Measurements from ENCODE around the gene AOC1. TPM values are rescaled to one million over a fixed set of nuclear protein-coding genes. Genes with fewer than 3 reads are reported as not detected.

Gene AOC1
- total and polyA plus RNA-seq, 2 of the 4 experiments (the other 2 are of a cell fraction): not detected

- Histone ChIP-seq H2AK9ac (replicated peaks; ENCODE audit: low read depth, low read length, poor library complexity) (no peak overlapping the region), H2AK5ac (ENCODE audit: low read depth, low read length) (no peak overlapping the region), H4K91ac (ENCODE audit: insufficient read depth, low read depth, low read length) (no peak overlapping the region), H2BK5ac (ENCODE audit: low read depth, low read length, poor library complexity, severe bottlenecking) (no peak overlapping the region), H3K27ac (ENCODE audit: insufficient read depth, low read length) (no peak overlapping the region), H2AFZ (replicated peaks; ENCODE audit: low read length, poor library complexity) (no peak overlapping the region), H3K56ac (ENCODE audit: extremely low read depth, insufficient read depth, low read length) (no peak overlapping the region), H3K4ac (ENCODE audit: low read depth, low read length) (no peak overlapping the region), H3K9me1 (ENCODE audit: insufficient read depth, low read length) (no peaks in the 10 kb centered on the region), H3K18ac (ENCODE audit: low read depth, low read length) (no peak overlapping the region), H4K20me1 (ENCODE audit: insufficient read depth, low read length) (no peaks in the 10 kb centered on the region), H3K4me2 (ENCODE audit: low read depth, low read length) (no peak overlapping the region), H3K4me1 (ENCODE audit: control insufficient read depth, insufficient read depth, low read length) (peaks cover 4% of the 10 kb centered on the region; the same call in 1 of the 2 replicates), H3K4me3 (ENCODE audit: insufficient read depth, low read depth, low read length) (no peak overlapping the region), H4K5ac (ENCODE audit: low read depth, low read length) (no peak overlapping the region), H3K36me3 (ENCODE audit: control insufficient read depth, insufficient read depth, low read length) (no peaks in the 10 kb centered on the region), H3K9me3 (ENCODE audit: control insufficient read depth, insufficient read depth, low read length) (no peaks in the 10 kb centered on the region; the same call in 1 of the 2 replicates), H4K8ac (ENCODE audit: low read depth in 2 of 2, low read length in 2 of 2) (no peak overlapping the region), H3K27me3 (ENCODE audit: control insufficient read depth, insufficient read depth, low read length) (peaks cover 4% of the 10 kb centered on the region; the same call in 1 of the 2 replicates), H3K23ac (ENCODE audit: low read depth, low read length) (no peak overlapping the region), H2BK120ac (ENCODE audit: low read depth, low read length) (no peak overlapping the region), H2BK20ac (ENCODE audit: low read depth, low read length) (no peak overlapping the region), H3K79me1 (ENCODE audit: low read depth in 1 of 2, low read length in 2 of 2) (no peaks in the 10 kb centered on the region), H3K9ac (ENCODE audit: low read depth, low read length) (no peak overlapping the region), H3K14ac (replicated peaks; ENCODE audit: low read depth, low read length) (no peak overlapping the region), H2BK15ac (ENCODE audit: low read depth, low read length) (no peak overlapping the region)
- WGBS, 2 experiments (ENCODE audit: extremely low coverage in 2 of 2, insufficient read length in 1 of 2): no CpG with 5 or more reads among the region's 10 CpGs
- POLR2A ChIA-PET (ENCODE audit: unreplicated experiment): no interaction called here
- TF ChIP-seq SMC3 (IDR thresholded peaks at IDR 0.05; ENCODE audit: low read depth, low read length) (no peak), ELK1 (IDR thresholded peaks at IDR 0.05; ENCODE audit: borderline replicate concordance, low read depth, low read length) (no peak), FOS (IDR thresholded peaks at IDR 0.05; ENCODE audit: low read depth, low read length) (no peak), CHD1 (IDR thresholded peaks at IDR 0.05; ENCODE audit: low read depth, low read length) (no peak), RCOR1 (IDR thresholded peaks at IDR 0.05; ENCODE audit: insufficient replicate concordance, low read length) (no peak), POLR2A (IDR thresholded peaks at IDR 0.05; ENCODE audit: low read depth, low read length) (no peak), MAFK (IDR thresholded peaks at IDR 0.05; ENCODE audit: low read depth, low read length) (no peak), MAZ (IDR thresholded peaks at IDR 0.05; ENCODE audit: borderline replicate concordance, low read depth, low read length) (no peak), RAD21 (IDR thresholded peaks at IDR 0.05; ENCODE audit: low read length) (no peak), CEBPB (IDR thresholded peaks at IDR 0.05; ENCODE audit: low read depth, low read length) (no peak), RFX5 (IDR thresholded peaks at IDR 0.05; ENCODE audit: low read depth, low read length) (no peak), MXI1 (IDR thresholded peaks at IDR 0.05; ENCODE audit: borderline replicate concordance, low read depth, low read length) (no peak), NFE2L2 (IDR thresholded peaks at IDR 0.05; ENCODE audit: low read depth, low read length) (no peak), BHLHE40 (IDR thresholded peaks at IDR 0.05; ENCODE audit: low read depth, low read length) (no peak), USF2 (IDR thresholded peaks at IDR 0.05; ENCODE audit: low read depth, low read length) (no peak), CTCF (conservative IDR thresholded peaks at IDR 0.05; ENCODE audit: low read depth, low read length) (no peak)
- DNase-seq (no peak), ATAC-seq (ENCODE audit: low read depth) (no peak)
- in situ Hi-C loops (cut with MboI; ENCODE audit: low sequenced_read_pairs): no loop called here
- dilution Hi-C loops (cut with HindIII; ENCODE audit: low sequenced_read_pairs, unreplicated experiment): no loop called here
- CTCF ChIA-PET: no interaction called here
- intact Hi-C loops (cut with micrococcal nuclease): no loop called here
- no TSS peak for BruUV-seq (replicated peaks)
These were observed 3.0 kb upstream of the AOC1 start for GRCh38 chr7:150849204-150849775.
